Eye (tissue), 1 donor: ENCODE measurements around the gene SGTA.

Source experiments
- DNase-seq: peaks from one replicate; pipeline ENCODE4 v3.0.0-alpha.2; 2015

The SGTA gene

GRCh38 chr19:2744113-2744512, 39.0 kb downstream of the SGTA start:
- DNase-seq: no peak

GRCh38 chr19:2743099-2743498, 40.0 kb downstream of the SGTA start:
- DNase-seq: no peak

GRCh38 chr19:2740314-2740656, 42.8 kb downstream of the SGTA start:
- no peak for DNase-seq

GRCh38 chr19:2739602-2740313, 43.3 kb downstream of the SGTA start, which contains the start of gene SLC39A3:
TSS of gene SLC39A3 (minus strand) at chr19:2740017. CDS start at chr19:2737257, 2,760 bp downstream.
- DNase-seq: peak; percentile 100

- no peak for DNase-seq
Measured at GRCh38 chr19:2736550-2737190, 46.4 kb downstream of the SGTA start.

- no peak for DNase-seq
Measured at GRCh38 chr19:2735374-2735773, 47.7 kb downstream of the SGTA start.

GRCh38 chr19:2734589-2735288, 48.3 kb downstream of the SGTA start:
- DNase-seq: no peak

- peak; percentile 11 for DNase-seq
Measured at GRCh38 chr19:2733930-2734588, 49.0 kb downstream of the SGTA start.

GRCh38 chr19:2732883-2733282, 50.2 kb downstream of the SGTA start:
- DNase-seq: no peak

- DNase-seq: no peak
Measured at GRCh38 chr19:2732157-2732725, 50.8 kb downstream of the SGTA start.

GRCh38 chr19:2731181-2731995, 51.7 kb downstream of the SGTA start:
- DNase-seq: no peak

- DNase-seq: no peak
Measured at GRCh38 chr19:2729943-2730818, 52.9 kb downstream of the SGTA start.

- no peak for DNase-seq
Measured at GRCh38 chr19:2728783-2729387, 54.2 kb downstream of the SGTA start.

- DNase-seq: no peak
Measured at GRCh38 chr19:2727640-2727944, 55.5 kb downstream of the SGTA start.

GRCh38 chr19:2726904-2727639, 56.0 kb downstream of the SGTA start:
- DNase-seq: no peak

- no peak for DNase-seq
Measured at GRCh38 chr19:2726160-2726855, 56.8 kb downstream of the SGTA start.

GRCh38 chr19:2724148-2724557, 58.9 kb downstream of the SGTA start:
- no peak for DNase-seq

GRCh38 chr19:2723747-2724146, 59.3 kb downstream of the SGTA start:
- DNase-seq: no peak

- no peak for DNase-seq
Measured at GRCh38 chr19:2723345-2723715, 59.7 kb downstream of the SGTA start.
